ENCODE data around the gene EFNA4.

GRCh38 chr1:155034318-155035208 is 29.0 kb upstream of the EFNA4 start:
- no peak for TF ChIP-seq EZH2 (IDR thresholded peaks at IDR 0.05; ENCODE audit: insufficient read depth, poor library complexity, severe bottlenecking)
- TF ChIP-seq EZH2phosphoT487 (IDR thresholded peaks at IDR 0.05; ENCODE audit: insufficient read depth, low read depth), result no peak

Measured in GM23248 (cell line).